Measurements from ENCODE around the gene SYNC.

GRCh38 chr1:32651461-32652073 lies 51.0 kb downstream of the SYNC start:
- TF ChIP-seq, protein P1, sequence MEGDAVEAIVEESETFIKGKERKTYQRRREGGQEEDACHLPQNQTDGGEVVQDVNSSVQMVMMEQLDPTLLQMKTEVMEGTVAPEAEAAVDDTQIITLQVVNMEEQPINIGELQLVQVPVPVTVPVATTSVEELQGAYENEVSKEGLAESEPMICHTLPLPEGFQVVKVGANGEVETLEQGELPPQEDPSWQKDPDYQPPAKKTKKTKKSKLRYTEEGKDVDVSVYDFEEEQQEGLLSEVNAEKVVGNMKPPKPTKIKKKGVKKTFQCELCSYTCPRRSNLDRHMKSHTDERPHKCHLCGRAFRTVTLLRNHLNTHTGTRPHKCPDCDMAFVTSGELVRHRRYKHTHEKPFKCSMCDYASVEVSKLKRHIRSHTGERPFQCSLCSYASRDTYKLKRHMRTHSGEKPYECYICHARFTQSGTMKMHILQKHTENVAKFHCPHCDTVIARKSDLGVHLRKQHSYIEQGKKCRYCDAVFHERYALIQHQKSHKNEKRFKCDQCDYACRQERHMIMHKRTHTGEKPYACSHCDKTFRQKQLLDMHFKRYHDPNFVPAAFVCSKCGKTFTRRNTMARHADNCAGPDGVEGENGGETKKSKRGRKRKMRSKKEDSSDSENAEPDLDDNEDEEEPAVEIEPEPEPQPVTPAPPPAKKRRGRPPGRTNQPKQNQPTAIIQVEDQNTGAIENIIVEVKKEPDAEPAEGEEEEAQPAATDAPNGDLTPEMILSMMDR (IDR thresholded peaks at IDR 0.05; ENCODE audit: low read length) = no peak
- no peak for TF ChIP-seq EZH2 (IDR thresholded peaks at IDR 0.05; ENCODE audit: borderline replicate concordance, low read length)
